ENCODE results near the gene RAB11FIP5.
A peak's percentile ranks its signal among the peaks of the same experiment; 100 is the strongest.

The RAB11FIP5 gene

DNA sequence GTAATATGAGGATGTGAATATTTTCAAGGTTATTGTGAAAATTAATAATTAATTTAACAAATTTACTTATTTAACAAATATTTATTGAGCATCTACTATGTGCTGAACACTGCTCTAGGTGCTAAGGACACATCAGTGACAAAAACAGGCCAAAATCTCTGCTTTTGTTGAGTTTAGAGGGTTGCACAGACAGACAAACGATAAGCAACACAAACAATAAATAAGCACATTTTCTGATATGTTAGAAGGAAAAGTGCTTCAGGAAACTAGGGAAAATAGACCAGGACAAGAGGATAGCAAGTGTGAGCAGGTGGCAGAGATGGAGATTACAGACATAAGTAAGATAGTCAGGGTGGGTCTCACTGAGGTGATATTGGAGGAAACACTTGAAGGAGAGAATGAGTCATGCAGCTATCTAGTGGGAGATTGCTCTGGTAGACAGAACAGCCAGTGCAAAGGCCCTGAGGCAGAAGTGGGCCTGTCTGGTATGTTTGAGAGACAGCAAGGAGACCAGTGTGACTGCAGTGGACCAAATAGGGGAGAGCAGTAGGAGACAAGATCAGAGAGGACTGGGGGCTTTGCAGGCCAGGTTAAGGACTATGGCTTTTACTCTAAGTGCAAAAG is 79.5 kb downstream of the RAB11FIP5 start:
- no peak for DNase-seq

- DNase-seq: no peak
Observed at GRCh38 chr2:73032702-73033097, 80.0 kb downstream of the RAB11FIP5 start.

DNA sequence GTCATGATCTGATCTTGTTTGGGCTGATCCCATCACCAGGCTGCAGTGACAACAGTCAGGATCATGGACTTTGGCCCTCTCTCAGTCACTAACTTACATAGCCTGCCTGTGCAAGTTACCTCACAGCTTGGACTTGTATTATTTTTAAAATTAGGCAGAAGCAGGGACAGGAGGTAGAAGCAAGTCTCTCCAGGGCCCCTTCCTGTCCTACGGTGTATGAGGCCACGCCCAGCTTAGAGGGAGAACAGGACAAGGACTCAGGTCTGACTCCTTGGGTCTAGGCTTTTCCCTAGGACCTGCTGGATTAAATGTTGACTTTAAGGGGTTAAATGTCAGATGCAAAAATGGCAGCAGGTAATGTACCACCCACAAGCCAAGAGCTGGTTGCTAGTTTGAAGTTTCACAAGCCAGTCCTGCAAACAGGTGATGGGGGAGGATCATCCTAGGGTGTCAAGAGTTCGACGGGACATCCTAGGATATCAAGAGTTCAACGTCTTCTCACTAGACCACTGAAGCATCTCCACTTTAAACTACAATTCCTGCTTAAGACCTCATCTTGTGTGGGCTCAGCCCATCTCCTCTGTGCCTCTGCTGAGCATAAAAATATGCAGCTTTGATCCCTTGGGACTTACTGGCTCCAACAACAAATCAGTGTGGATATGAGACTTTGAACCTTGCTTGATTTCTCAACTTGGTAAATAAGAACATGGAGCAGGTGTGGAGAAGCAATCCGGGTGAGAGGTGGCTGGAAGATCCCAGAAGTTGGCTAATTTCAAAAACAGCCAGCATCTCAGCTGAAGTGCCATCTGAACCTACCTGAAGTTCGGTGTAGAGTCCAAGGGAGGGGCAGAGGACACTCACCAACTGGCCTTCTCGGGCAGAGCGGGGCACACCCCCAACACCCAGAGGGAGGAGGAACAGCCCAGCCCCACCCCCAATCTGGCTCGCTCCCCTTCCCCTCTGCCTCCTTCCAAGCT is 80.7 kb downstream of the RAB11FIP5 start:
- DNase-seq: no peak

DNA sequence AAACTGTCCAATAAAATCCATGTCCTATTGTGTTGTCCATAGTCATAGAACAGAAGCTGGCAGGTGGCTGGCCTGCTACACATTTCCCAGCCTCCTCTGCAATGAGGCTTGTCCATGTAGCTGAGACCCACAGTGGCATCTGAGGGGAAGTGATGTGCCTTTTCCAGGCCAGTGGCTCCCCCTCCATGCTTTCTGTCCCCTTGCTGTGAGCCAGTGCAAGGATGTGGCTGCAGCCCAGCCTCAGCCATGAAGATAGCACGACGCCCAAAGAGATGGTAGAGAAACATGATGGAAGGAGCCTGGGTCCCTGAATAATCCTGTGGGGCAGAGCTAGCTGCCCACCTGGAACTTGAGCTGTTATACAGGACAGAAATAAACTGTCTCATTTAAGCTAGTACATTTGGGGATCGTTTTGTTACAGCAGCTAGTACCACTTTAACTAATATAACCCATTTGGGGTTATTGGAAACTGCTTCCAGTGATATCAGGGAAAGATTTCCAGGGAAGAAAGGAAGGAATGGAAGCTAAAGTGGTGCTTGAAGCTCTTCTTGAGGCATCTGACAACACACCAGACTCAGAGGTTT is 81.6 kb downstream of the RAB11FIP5 start:
- no peak for DNase-seq

DNA sequence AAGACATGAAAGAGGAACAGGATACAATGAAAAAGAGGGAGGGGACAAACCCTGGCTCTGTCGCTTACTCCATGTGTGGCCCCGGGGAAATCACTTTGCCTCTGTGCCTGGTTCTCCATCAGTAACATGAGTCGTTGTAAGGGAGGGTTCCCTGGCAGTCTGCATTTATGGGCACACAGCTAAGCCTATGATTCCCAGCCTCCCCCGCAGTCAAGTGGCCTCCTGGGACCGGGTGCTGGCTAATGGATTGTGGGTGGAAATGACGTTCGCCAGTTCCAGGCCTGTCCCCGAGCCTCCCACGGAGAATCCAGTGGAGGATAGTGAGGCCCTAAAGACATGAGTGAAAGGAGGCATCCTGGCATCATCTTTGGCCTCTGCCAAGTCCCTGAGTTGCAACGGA is 83.9 kb downstream of the RAB11FIP5 start:
- peak; percentile 79 for DNase-seq

DNA sequence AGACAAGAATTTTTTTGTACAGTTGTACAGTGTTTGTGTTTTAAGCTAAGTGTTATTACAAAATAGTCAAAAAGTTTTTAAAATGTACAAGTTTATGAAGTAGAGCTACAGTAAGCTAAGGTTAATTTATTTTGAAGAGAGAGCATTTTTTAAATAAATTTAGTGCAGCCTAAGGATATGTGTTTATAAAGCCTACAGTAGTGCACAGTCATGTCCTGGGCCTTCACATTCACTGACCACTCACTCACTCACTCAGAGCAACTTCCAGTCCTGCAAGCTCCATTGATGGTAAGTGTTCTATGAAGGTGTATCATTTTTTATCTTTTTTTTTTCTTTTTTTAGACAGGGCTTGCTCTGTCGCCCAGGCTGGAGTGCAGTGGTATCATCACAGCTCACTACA is 85.4 kb downstream of the RAB11FIP5 start:
- no peak for DNase-seq

DNA sequence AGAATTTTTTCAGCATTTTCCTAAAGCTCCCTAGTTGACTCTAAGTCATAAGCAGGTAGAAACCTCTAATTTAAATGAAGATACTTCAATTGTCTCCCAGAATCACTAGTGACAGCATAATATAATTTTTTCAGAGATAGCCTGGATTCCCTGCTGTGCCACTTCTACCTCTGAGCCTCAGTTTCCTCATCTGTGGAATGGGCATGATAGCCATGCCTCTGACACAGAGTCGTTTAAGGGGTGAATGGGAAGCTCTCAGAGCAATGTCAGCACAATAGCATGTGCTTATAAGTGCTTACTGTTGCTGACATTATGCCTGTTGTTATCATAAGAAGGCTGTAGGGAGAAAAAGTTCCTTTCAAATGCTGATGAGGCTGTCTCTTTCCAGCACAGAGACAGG is 89.3 kb downstream of the RAB11FIP5 start:
- DNase-seq: no peak
